Astrocyte (in vitro differentiated cells and primary cell): ENCODE results near the gene GPR162.

Experiments
- EZH2 ChIP-seq: IDR thresholded peaks from 2 replicates; pipeline ENCODE4 v1.6.1; 2012; ENCODE audit warnings: mild to moderate bottlenecking, low read length, inconsistent platforms; ENCODE audit not compliant: insufficient read depth
- TF ChIP-seq, protein P1 (sequence below): IDR thresholded peaks from 2 replicates; pipeline ENCODE4 v1.5.1; 2011; ENCODE audit warnings: low read depth, mild to moderate bottlenecking, inconsistent platforms, low read length, moderate library complexity; ENCODE audit not compliant: insufficient read depth

DNA sequence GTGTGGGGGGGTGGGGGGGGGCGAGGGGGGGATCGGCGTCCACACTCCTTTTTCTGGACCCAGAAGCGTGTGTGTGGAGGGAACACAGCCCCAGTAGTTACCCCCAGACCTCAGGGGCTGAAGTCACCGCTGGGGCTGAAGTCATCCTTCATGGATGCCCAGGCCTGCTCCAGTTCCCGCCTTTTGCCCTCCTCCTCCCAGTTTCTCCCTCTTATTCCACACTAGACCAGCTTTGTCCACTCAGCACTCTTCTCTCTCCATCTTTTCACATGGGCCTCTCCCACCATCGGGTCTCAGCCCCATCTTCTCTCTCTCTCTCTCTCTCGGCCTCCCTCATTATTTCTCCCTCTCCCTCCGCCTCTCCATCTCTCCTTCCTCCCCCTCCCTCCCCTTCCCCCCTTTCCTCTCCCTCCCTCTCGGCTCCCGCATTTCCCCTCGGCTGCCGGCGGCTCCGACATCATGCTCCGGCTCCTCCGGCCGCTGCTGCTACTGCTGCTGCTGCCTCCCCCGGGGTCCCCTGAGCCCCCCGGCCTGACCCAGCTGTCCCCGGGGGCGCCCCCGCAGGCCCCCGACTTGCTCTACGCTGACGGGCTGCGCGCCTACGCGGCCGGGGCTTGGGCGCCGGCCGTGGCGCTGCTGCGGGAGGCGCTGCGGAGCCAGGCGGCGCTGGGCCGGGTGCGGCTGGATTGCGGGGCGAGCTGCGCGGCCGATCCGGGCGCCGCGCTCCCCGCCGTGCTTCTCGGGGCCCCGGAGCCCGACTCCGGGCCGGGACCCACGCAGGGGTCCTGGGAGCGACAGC is 6.6 kb downstream of the GPR162 start, which contains the start of gene P3H3:
- TF ChIP-seq EZH2 = no peak
- TF ChIP-seq, protein P1, sequence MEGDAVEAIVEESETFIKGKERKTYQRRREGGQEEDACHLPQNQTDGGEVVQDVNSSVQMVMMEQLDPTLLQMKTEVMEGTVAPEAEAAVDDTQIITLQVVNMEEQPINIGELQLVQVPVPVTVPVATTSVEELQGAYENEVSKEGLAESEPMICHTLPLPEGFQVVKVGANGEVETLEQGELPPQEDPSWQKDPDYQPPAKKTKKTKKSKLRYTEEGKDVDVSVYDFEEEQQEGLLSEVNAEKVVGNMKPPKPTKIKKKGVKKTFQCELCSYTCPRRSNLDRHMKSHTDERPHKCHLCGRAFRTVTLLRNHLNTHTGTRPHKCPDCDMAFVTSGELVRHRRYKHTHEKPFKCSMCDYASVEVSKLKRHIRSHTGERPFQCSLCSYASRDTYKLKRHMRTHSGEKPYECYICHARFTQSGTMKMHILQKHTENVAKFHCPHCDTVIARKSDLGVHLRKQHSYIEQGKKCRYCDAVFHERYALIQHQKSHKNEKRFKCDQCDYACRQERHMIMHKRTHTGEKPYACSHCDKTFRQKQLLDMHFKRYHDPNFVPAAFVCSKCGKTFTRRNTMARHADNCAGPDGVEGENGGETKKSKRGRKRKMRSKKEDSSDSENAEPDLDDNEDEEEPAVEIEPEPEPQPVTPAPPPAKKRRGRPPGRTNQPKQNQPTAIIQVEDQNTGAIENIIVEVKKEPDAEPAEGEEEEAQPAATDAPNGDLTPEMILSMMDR = no peak
